Upper lobe of left lung (tissue), 6 donors: ENCODE measurements around the gene BMP8A. TPM values are rescaled to one million over a fixed set of nuclear protein-coding genes. Genes with fewer than 3 reads are reported as not detected.

Experiments
- ATAC-seq, 2 donors: fragments of 200-7000 bp; cut with Tn5 transposase; one replicate each; pipeline ENCODE4 v1.9.1; 2022; ENCODE audit warnings: mild to moderate bottlenecking in 2 of 2, moderate library complexity in 2 of 2; ENCODE audit not compliant: low FRiP score in 2 of 2
- DNase-seq, 2 donors: peaks; one replicate each; pipeline ENCODE4 v3.0.0-alpha.2; 2019 to 2020
- H3K27ac ChIP-seq, 4 donors: fragments of 200-600 bp; sonication (generic); one replicate each; pipeline ENCODE4 v1.5.1; 2016 to 2019
- H3K27me3 ChIP-seq, 4 donors: fragments of 200-600 bp; sonication (generic); one replicate each; pipeline ENCODE4 v1.5.1; 2017 to 2019
- H3K36me3 ChIP-seq, 4 donors: fragments of 200-600 bp; sonication (generic); one replicate each; pipeline ENCODE4 v1.5.1; 2016 to 2019
- H3K4me1 ChIP-seq, 4 donors: fragments of 200-600 bp; sonication (generic); one replicate each; pipeline ENCODE4 v1.5.1; 2018 to 2019
- H3K4me3 ChIP-seq, 4 donors: fragments of 200-600 bp; sonication (generic); one replicate each; pipeline ENCODE4 v1.5.1; 2017 to 2019; ENCODE audit warnings: mild to moderate bottlenecking in 2 of 4, moderate library complexity in 1 of 4
- H3K9me3 ChIP-seq, 4 donors: fragments of 200-600 bp; sonication (generic); one replicate each; pipeline ENCODE4 v1.5.1; 2018 to 2019
- CTCF ChIP-seq, 6 experiments: fragments of 450-650 bp in 4 of 6; fragments of 200-600 bp in 2 of 6; sonication (generic) in 2 of 6; IDR thresholded peaks; one replicate each; pipeline ENCODE4 v1.5.1; 2016 to 2019; ENCODE audit warnings: antibody characterized with exemption in 6 of 6
- EP300 ChIP-seq, 4 donors: sonication (generic); formaldehyde crosslinking; IDR thresholded peaks; one replicate each; pipeline ENCODE4 v1.5.1; 2017; ENCODE audit warnings: antibody characterized with exemption in 4 of 4, control low read depth in 2 of 4
- POLR2A ChIP-seq, 4 donors: fragments of 450-650 bp; IDR thresholded peaks; one replicate each; pipeline ENCODE4 v1.5.1; 2016 to 2017; ENCODE audit warnings: antibody characterized with exemption in 4 of 4, mild to moderate bottlenecking in 2 of 4
- POLR2AphosphoS5 ChIP-seq, 2 donors: sonication (generic); formaldehyde crosslinking; IDR thresholded peaks; one replicate each; pipeline ENCODE4 v1.5.1; 2017; ENCODE audit warnings: antibody characterized with exemption in 2 of 2
- WGBS, 2 donors: methylation state at CpG; one replicate each; pipeline ENCODE4 v1.1.5; 2017 to 2018; 5-methylcytosine and 5-hydroxymethylcytosine counted together
- total RNA-seq, 6 donors: library from RNA; depleted of rRNA in 4 of 6; stranded (reverse); fragments of >200 nt in 4 of 6; gene quantifications; one replicate each; pipeline versions ENCODE4 v1.1.0 to v1.2.1, GENCODE V29; 2016 to 2021
- donor health status: DM: no; HTN: no; CAD: no; lungs with moderate emphysema.
- donor health status: DM: no; HTN: yes; CAD: no; lungs with severe emphysema.

Gene BMP8A
- total RNA-seq, 6 donors from 2014 or later: 0.30 to 1.4 (median 0.88) TPM; not detected in 1

GRCh38 chr1:39566441-39567137 lies 75.2 kb downstream of the BMP8A start:
- H3K4me1 ChIP-seq: no peaks in the 10 kb centered on the region
- 54 to 55% methylated on average over 5 of the region's 5 CpGs for WGBS, 2 donors
- TF ChIP-seq POLR2A (IDR thresholded peaks at IDR 0.05) (no peak), POLR2AphosphoS5 (IDR thresholded peaks at IDR 0.05) (no peak), EP300 (IDR thresholded peaks at IDR 0.05) (no peak), CTCF (IDR thresholded peaks at IDR 0.05) (no peak)
- H3K4me3 ChIP-seq: no peak overlapping the region
- no peaks in the 10 kb centered on the region for H3K9me3 ChIP-seq
- no peak overlapping the region for H3K27ac ChIP-seq
- no peak for DNase-seq
- H3K36me3 ChIP-seq: peaks cover 72 to 100% (median 98%) of the 10 kb centered on the region in 4 donors
- no peak for ATAC-seq
- H3K27me3 ChIP-seq: no peaks in the 10 kb centered on the region

GRCh38 chr1:39567302-39567701 lies 75.9 kb downstream of the BMP8A start:
- Histone ChIP-seq H3K4me1 (no peaks in the 10 kb centered on the region), H3K9me3 (no peaks in the 10 kb centered on the region), H3K36me3 (peaks cover 70 to 100% (median 95%) of the 10 kb centered on the region in 4 donors), H3K4me3 (no peak overlapping the region), H3K27me3 (no peaks in the 10 kb centered on the region), H3K27ac (no peak overlapping the region)
- no peak for DNase-seq
- 85 to 91% methylated on average over 3 of the region's 3 CpGs for WGBS, 2 donors
- ATAC-seq: no peak
- TF ChIP-seq EP300 (IDR thresholded peaks at IDR 0.05) (no peak), POLR2AphosphoS5 (IDR thresholded peaks at IDR 0.05) (no peak), POLR2A (IDR thresholded peaks at IDR 0.05) (no peak), CTCF (IDR thresholded peaks at IDR 0.05) (no peak)

GRCh38 chr1:39568208-39568607 lies 76.8 kb downstream of the BMP8A start:
- H3K27ac ChIP-seq: no peak overlapping the region
- TF ChIP-seq EP300 (IDR thresholded peaks at IDR 0.05): no peak
- TF ChIP-seq CTCF (IDR thresholded peaks at IDR 0.05): no peak
- TF ChIP-seq POLR2A (IDR thresholded peaks at IDR 0.05): no peak
- no peak for TF ChIP-seq POLR2AphosphoS5 (IDR thresholded peaks at IDR 0.05)
- H3K36me3 ChIP-seq: peaks cover 62 to 95% (median 86%) of the 10 kb centered on the region in 4 donors
- ATAC-seq (no peak), DNase-seq (no peak)
- H3K4me3 ChIP-seq: no peak overlapping the region
- H3K4me1 ChIP-seq: peaks cover under 1 to 9% (median 6%) of the 10 kb centered on the region in 4 donors
- no peaks in the 10 kb centered on the region for H3K27me3 ChIP-seq
- H3K9me3 ChIP-seq: no peaks in the 10 kb centered on the region
- WGBS, 2 donors: 96 to 100% methylated on average over 2 of the region's 2 CpGs

- no peak for DNase-seq
- H3K27me3 ChIP-seq: no peaks in the 10 kb centered on the region
- no peak for ATAC-seq
- no peak for TF ChIP-seq CTCF (IDR thresholded peaks at IDR 0.05)
- TF ChIP-seq EP300 (IDR thresholded peaks at IDR 0.05): no peak
- TF ChIP-seq POLR2A (IDR thresholded peaks at IDR 0.05): no peak
- H3K4me3 ChIP-seq: no peak overlapping the region
- no peak overlapping the region for H3K27ac ChIP-seq
- no peaks in the 10 kb centered on the region for H3K9me3 ChIP-seq
- H3K4me1 ChIP-seq: peaks cover 9 to 17% (median 14%) of the 10 kb centered on the region in 4 donors
- WGBS, 2 donors: 82 to 84% methylated on average over 4 of the region's 4 CpGs
- peaks cover 55 to 91% (median 78%) of the 10 kb centered on the region in 4 donors for H3K36me3 ChIP-seq
Measured at GRCh38 chr1:39569034-39569433, 77.6 kb downstream of the BMP8A start.
